Calu3 (cell line): Measurements from ENCODE around the gene RADIL. TPM values are rescaled to one million over a fixed set of nuclear protein-coding genes. Genes with fewer than 3 reads are reported as not detected.

Experiments
- BruUV-seq: library from RNA; stranded (reverse); fragments of 400-500 nt; replicated peaks from 2 replicates; lab custom pipeline; 2021; lab: Mats Ljungman, UMichigan
- CTCF ChIA-PET: fragments of 300-600 bp; sonication (Branson Sonifier 250); formaldehyde crosslinking; loops from one replicate; lab custom pipeline; 2022; ENCODE audit warnings: antibody characterized with exemption; lab: Charles Lee
- DNase-seq: peaks from one replicate; pipeline ENCODE4 v3.0.0; 2022
- H3K27ac Mint-ChIP-seq: one replicate; pipeline ENCODE4 v1.8.0; 2022; ENCODE audit warnings: mixed read lengths; ENCODE audit not compliant: unreplicated experiment
- H3K27me3 Mint-ChIP-seq: one replicate; pipeline ENCODE4 v1.8.0; 2022; ENCODE audit warnings: mixed read lengths; ENCODE audit not compliant: unreplicated experiment
- H3K36me3 Mint-ChIP-seq: one replicate; pipeline ENCODE4 v1.8.0; 2022; ENCODE audit warnings: mild to moderate bottlenecking, moderate library complexity, mixed read lengths; ENCODE audit not compliant: insufficient read depth, unreplicated experiment
- H3K4me1 Mint-ChIP-seq: one replicate; pipeline ENCODE4 v1.8.0; 2022; ENCODE audit warnings: mild to moderate bottlenecking, low read depth, mixed read lengths; ENCODE audit not compliant: unreplicated experiment
- H3K4me3 Mint-ChIP-seq: one replicate; pipeline ENCODE4 v1.8.0; 2022; ENCODE audit warnings: mild to moderate bottlenecking, low read depth, moderate library complexity, mixed read lengths; ENCODE audit not compliant: unreplicated experiment
- H3K9me3 Mint-ChIP-seq: one replicate; pipeline ENCODE4 v1.8.0; 2022; ENCODE audit warnings: low read depth, mixed read lengths; ENCODE audit not compliant: unreplicated experiment
- CTCF ChIP-seq: fragments of 200-600 bp; IDR thresholded peaks from one replicate; pipeline ENCODE4 v1.8.0; 2022; ENCODE audit warnings: antibody characterized with exemption; ENCODE audit not compliant: unreplicated experiment
- intact Hi-C: fragments of 100-400 bp; cut with micrococcal nuclease; formaldehyde crosslinking; loops from one replicate; pipeline ENCODE4 v1.10.0; 2022; ENCODE audit not compliant: unreplicated experiment
- total RNA-seq: library from RNA; stranded (reverse); gene quantifications from 2 replicates; pipeline ENCODE4 v1.2.3, GENCODE V29; 2022

RADIL gene
- total RNA-seq, 1 experiment from 2014 or later: 1.8 TPM

DNA sequence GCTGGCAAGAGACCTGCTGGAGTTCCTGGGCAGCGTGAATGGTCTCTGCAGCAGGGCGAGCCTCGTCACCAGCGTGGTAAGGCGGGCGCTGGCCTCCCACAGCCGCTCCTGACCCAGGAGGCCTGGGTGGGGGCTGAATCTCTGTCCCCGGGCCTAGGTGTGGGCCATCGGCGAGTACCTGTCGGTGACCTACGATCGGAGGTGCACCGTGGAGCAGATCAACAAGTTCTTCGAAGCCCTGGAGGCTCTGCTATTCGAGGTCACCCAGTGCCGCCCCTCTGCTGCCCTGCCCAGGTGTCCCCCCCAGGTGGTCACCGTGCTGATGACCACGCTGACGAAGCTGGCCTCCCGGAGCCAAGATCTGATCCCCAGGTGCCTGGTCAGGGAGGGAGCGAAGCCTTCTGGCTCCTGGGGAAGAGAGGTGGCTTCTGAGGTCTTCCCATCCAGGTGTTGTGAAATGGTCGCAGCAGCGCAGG, 93.0 kb downstream of the RADIL start:
- intact Hi-C loops: no loop called here
- Mint-ChIP-seq H3K36me3 (peaks cover 74% of the 10 kb centered on the region), H3K27me3 (no peaks in the 10 kb centered on the region), H3K27ac (no peak overlapping the region), H3K9me3 (no peaks in the 10 kb centered on the region), H3K4me3 (no peak overlapping the region), H3K4me1 (no peaks in the 10 kb centered on the region)
- no peak for TF ChIP-seq CTCF
- no TSS peak for BruUV-seq
- no peak for DNase-seq
- CTCF ChIA-PET: no interaction called here

DNA sequence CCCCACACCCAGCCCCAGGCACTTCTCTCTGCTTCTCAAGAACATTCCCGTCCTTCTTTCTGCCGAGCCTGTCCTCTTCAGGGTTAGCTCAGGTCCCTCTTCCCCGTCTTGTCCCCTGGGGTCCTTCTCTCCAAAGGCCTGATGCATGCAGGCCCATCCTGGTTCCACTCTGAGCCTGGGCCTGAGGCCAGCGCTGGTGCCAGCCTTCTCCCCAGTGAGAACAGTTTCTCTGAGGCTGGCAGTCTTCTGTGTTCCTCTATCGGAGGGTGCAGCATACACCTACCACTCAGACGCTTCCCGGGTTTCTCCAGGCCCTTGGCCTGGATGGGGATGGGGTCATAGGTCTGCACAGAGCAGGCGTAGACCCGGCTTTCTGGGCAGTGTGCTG, 93.4 kb downstream of the RADIL start:
- intact Hi-C loops: no loop called here
- H3K4me3 Mint-ChIP-seq: no peak overlapping the region
- H3K4me1 Mint-ChIP-seq: no peaks in the 10 kb centered on the region
- no peaks in the 10 kb centered on the region for H3K27me3 Mint-ChIP-seq
- CTCF ChIA-PET: interaction anchor here (1.6 kb wide), 1 partner anchor 14 kb away, joined by 5 read pairs; the partner anchor contains the start of gene AP5Z1
- DNase-seq: no peak
- H3K27ac Mint-ChIP-seq: no peak overlapping the region
- TF ChIP-seq CTCF: no peak
- no TSS peak for BruUV-seq
- H3K9me3 Mint-ChIP-seq: no peaks in the 10 kb centered on the region
- peaks cover 78% of the 10 kb centered on the region for H3K36me3 Mint-ChIP-seq

DNA sequence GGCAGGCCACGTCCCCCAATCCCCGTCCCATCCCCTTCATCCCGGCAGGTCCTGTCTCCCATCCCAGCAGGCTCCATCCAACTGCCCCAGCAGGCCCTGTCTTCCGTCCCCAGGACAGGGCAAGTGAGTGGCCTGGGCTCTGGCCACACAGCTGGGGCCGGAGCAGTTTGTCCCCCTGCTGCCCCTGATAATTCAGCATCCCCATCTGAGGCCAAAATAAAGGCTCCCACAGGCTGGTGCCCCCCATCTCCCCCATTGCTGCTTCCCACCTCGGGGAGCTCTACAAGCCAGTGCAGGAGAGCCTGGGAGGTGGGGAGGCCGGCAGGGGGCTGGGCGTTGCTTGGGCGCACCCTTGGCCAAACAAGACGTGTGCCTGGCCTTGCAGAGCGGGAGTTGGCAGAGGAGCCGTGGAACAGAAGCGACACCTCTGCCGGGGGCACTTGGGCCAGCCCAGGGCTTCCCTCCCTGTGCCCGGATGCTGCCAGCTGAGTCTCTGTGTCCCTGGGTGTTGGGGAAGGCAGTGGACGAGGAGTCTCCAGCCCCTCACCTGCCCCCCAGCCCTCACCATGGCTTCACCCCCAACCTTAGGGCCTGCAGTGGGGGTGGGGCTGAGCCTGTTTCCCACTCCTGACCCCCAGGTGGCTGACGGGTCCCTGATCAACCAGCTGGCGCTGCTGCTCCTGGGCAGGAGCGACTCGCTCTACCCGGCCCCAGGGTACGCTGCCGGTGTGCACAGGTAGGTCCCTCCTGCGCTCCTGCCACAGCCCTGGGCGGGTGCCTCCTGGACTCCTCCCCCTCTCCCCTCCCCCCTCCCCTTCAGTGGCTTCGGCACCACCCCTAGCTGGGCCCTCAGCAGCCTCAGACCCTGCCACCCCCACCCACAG, 94.1 kb downstream of the RADIL start:
- Mint-ChIP-seq H3K27ac (no peak overlapping the region), H3K4me3 (no peak overlapping the region), H3K4me1 (no peaks in the 10 kb centered on the region), H3K36me3 (peaks cover 79% of the 10 kb centered on the region), H3K9me3 (no peaks in the 10 kb centered on the region), H3K27me3 (no peaks in the 10 kb centered on the region)
- no peak for DNase-seq
- BruUV-seq: no TSS peak
- intact Hi-C loops: no loop called here
- TF ChIP-seq CTCF: no peak
- CTCF ChIA-PET: interaction anchor here (1.6 kb wide), 1 partner anchor 14 kb away, joined by 5 read pairs; the partner anchor contains the start of gene AP5Z1

DNA sequence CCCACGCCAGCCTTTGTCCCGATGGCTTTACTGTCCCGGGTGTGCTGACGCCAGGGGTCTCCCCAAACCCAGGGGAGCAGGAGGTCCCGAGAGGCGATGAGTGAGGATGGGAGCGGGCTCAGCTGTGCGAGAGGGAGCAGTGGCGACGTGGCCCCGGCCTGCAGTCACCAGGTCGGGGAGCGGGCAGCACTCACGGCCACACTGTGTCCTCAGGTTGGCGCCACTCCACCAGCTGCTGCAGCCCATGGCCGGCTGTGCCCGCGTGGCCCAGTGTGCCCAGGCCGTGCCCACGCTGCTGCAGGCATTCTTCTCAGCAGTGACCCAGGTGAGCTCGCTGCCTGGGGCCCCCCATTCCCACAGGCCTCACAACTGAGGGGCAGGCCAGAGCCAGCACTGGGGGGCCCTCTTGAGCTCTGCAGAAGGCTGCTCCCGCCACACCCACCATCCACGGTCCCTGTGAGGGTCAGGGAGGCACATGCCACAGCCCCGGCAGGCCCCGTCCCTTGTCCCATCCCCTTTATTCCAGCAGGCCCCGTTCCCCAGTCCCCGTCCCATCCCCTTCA, 94.8 kb downstream of the RADIL start:
- no peak for TF ChIP-seq CTCF
- peaks cover 81% of the 10 kb centered on the region for H3K36me3 Mint-ChIP-seq
- H3K27me3 Mint-ChIP-seq: no peaks in the 10 kb centered on the region
- no peaks in the 10 kb centered on the region for H3K9me3 Mint-ChIP-seq
- intact Hi-C loops: no loop called here
- no peak for DNase-seq
- CTCF ChIA-PET: interaction anchor here (0.6 to 1.6 kb wide), 2 partner anchors 13 to 179 kb away, joined by 3 to 5 read pairs; partner anchors contain the start of gene AP5Z1
- H3K4me1 Mint-ChIP-seq: no peaks in the 10 kb centered on the region
- H3K4me3 Mint-ChIP-seq: no peak overlapping the region
- H3K27ac Mint-ChIP-seq: no peak overlapping the region
- no TSS peak for BruUV-seq
